H1 (cell line): ENCODE results near the gene PIK3C2G. TPM values are rescaled to one million over a fixed set of nuclear protein-coding genes. Genes with fewer than 3 reads are reported as not detected.

Source experiments
- CTCF ChIA-PET: fragments of 300-600 bp; sonication (Branson Sonifier 250); formaldehyde crosslinking; loops from one replicate; lab custom pipeline; 2021; ENCODE audit not compliant: partially characterized antibody; lab: Charles Lee
- POLR2A ChIA-PET: fragments of 300-600 bp; sonication (Branson Sonifier 250); formaldehyde crosslinking; loops from one replicate; lab custom pipeline; 2021; ENCODE audit warnings: inconsistent platforms; ENCODE audit not compliant: partially characterized antibody; lab: Charles Lee
- DNase-seq, 2 experiments: peaks; one replicate each; pipeline versions ENCODE4 v3.0.0 to v3.0.0-alpha.2; 2010 to 2022; ENCODE audit warnings: low spot score in 2 of 2, low read depth in 1 of 2, mixed read lengths in 1 of 2
- FAIRE-seq: peaks from 2 replicates; lab custom pipeline; 2011; peaks lifted over from hg19 to GRCh38; lab: Jason Lieb, UNC
- H2AFZ ChIP-seq: 2 replicates; pipeline ENCODE4 v1.8.1; 2012; ENCODE audit warnings: low read length, inconsistent platforms
- H2AK5ac ChIP-seq: 2 replicates; pipeline ENCODE4 v1.6.1; 2013; ENCODE audit warnings: low read depth, low read length
- H2BK120ac ChIP-seq: replicated peaks from 2 replicates; pipeline ENCODE3; 2013; ENCODE audit warnings: low read depth, low read length, inconsistent platforms
- H2BK12ac ChIP-seq: 2 replicates; pipeline ENCODE4 v1.6.1; 2013; ENCODE audit warnings: low read depth, low read length
- H2BK15ac ChIP-seq: 2 replicates; pipeline ENCODE4 v1.6.1; 2013; ENCODE audit warnings: low read length
- H2BK20ac ChIP-seq: 2 replicates; pipeline ENCODE4 v1.6.1; 2013; ENCODE audit warnings: low read length
- H2BK5ac ChIP-seq: 2 replicates; pipeline ENCODE4 v1.6.1; 2013; ENCODE audit warnings: low read depth, low read length
- H3K14ac ChIP-seq: 2 replicates; pipeline ENCODE4 v1.6.1; 2013; ENCODE audit warnings: inconsistent platforms; ENCODE audit not compliant: insufficient read length
- H3K18ac ChIP-seq: 2 replicates; pipeline ENCODE4 v1.6.1; 2013; ENCODE audit warnings: low read length; ENCODE audit errors: extremely low read depth
- H3K23ac ChIP-seq: 2 replicates; pipeline ENCODE4 v1.6.1; 2013; ENCODE audit warnings: inconsistent platforms; ENCODE audit not compliant: insufficient read length
- H3K23me2 ChIP-seq: 2 replicates; pipeline ENCODE4 v1.6.1; 2013; ENCODE audit warnings: low read depth, low read length
- H3K27ac ChIP-seq: 2 replicates; pipeline ENCODE4 v1.6.1; 2011; ENCODE audit warnings: low read depth, low read length, inconsistent platforms
- H3K27me3 ChIP-seq, 4 experiments: replicated peaks in 1 of 4; 1 replicate in 1 of 4; 2 replicates in 3 of 4; pipeline versions ENCODE4 v1.6.1 to v1.8.1; 2011 to 2013; ENCODE audit warnings: low read length in 3 of 4, mild to moderate bottlenecking in 3 of 4, inconsistent platforms in 2 of 4, mixed read lengths in 2 of 4, moderate library complexity in 1 of 4; ENCODE audit not compliant: control insufficient read depth in 3 of 4, insufficient read depth in 3 of 4; ENCODE audit errors: extremely low read depth in 1 of 4
- H3K36me3 ChIP-seq, 4 experiments: 2 replicates each; pipeline versions ENCODE4 v1.6.1 to v1.8.1; 2011 to 2013; ENCODE audit warnings: mild to moderate bottlenecking in 4 of 4, low read length in 3 of 4, moderate library complexity in 2 of 4, control low read depth in 1 of 4, inconsistent platforms in 1 of 4; ENCODE audit not compliant: insufficient read depth in 4 of 4, control insufficient read depth in 2 of 4
- H3K4ac ChIP-seq: replicated peaks from 2 replicates; pipeline ENCODE3; 2013; ENCODE audit warnings: low read length, low read depth, mixed read lengths, inconsistent platforms; ENCODE audit not compliant: insufficient read length
- H3K4me1 ChIP-seq, 4 experiments: replicated peaks in 1 of 4; 1 replicate in 1 of 4; 2 replicates in 3 of 4; pipeline versions ENCODE4 v1.6.1 to v1.8.1; 2011 to 2013; ENCODE audit warnings: low read length in 3 of 4, inconsistent platforms in 2 of 4, mixed read lengths in 1 of 4; ENCODE audit not compliant: insufficient read depth in 4 of 4, control insufficient read depth in 3 of 4
- H3K4me2 ChIP-seq, 2 experiments: 2 replicates each; pipeline versions ENCODE4 v1.6.1 to v1.8.1; 2011 to 2013; ENCODE audit warnings: low read depth in 2 of 2, low read length in 2 of 2, control low read depth in 1 of 2, inconsistent platforms in 1 of 2, mild to moderate bottlenecking in 1 of 2; ENCODE audit not compliant: insufficient read depth in 1 of 2
- H3K4me3 ChIP-seq, 4 experiments: fragments of 200-600, 300-600 bp in 1 of 4; sonication (generic), shearing (Covaris generic), sonication (Bioruptor Twin) in 1 of 4; 2 replicates each; pipeline versions ENCODE4 v1.5.1 to v1.8.1; 2011 to 2016; ENCODE audit warnings: low read length in 4 of 4, low read depth in 3 of 4, control low read depth in 2 of 4, inconsistent platforms in 2 of 4, mild to moderate bottlenecking in 2 of 4, mixed read lengths in 1 of 4, moderate library complexity in 1 of 4; ENCODE audit not compliant: insufficient read depth in 2 of 4; ENCODE audit errors: extremely low read depth in 1 of 4
- H3K56ac ChIP-seq: replicated peaks from 2 replicates; pipeline ENCODE3; 2013; ENCODE audit warnings: low read depth, mild to moderate bottlenecking, mixed read lengths, low read length, inconsistent platforms; ENCODE audit not compliant: insufficient read length
- H3K79me1 ChIP-seq: 2 replicates; pipeline ENCODE4 v1.6.1; 2013; ENCODE audit warnings: low read depth, low read length, control low read depth
- H3K79me2 ChIP-seq, 2 experiments: 2 replicates each; pipeline versions ENCODE4 v1.6.1 to v1.8.1; 2012 to 2013; ENCODE audit warnings: low read length in 2 of 2, mild to moderate bottlenecking in 2 of 2, inconsistent platforms in 1 of 2; ENCODE audit not compliant: insufficient read depth in 2 of 2, control insufficient read depth in 1 of 2
- H3K9ac ChIP-seq, 4 experiments: replicated peaks in 1 of 4; 1 replicate in 1 of 4; 2 replicates in 3 of 4; pipeline versions ENCODE4 v1.6.1 to v1.8.1; 2011 to 2013; ENCODE audit warnings: low read depth in 3 of 4, low read length in 3 of 4, control low read depth in 2 of 4, mild to moderate bottlenecking in 2 of 4, moderate library complexity in 2 of 4, inconsistent platforms in 1 of 4; ENCODE audit errors: extremely low read depth in 1 of 4
- H3K9me3 ChIP-seq, 2 experiments: 2 replicates each; pipeline versions ENCODE4 v1.6.1 to v1.8.1; 2012 to 2013; ENCODE audit warnings: mild to moderate bottlenecking in 2 of 2, moderate library complexity in 2 of 2, control low read depth in 1 of 2, inconsistent platforms in 1 of 2, low read depth in 1 of 2, low read length in 1 of 2, mixed read lengths in 1 of 2; ENCODE audit not compliant: insufficient read depth in 2 of 2
- H4K20me1 ChIP-seq, 2 experiments: replicated peaks in 1 of 2; 2 replicates each; pipeline versions ENCODE3 to v1.8.1; 2011 to 2013; ENCODE audit warnings: inconsistent platforms in 2 of 2, low read length in 2 of 2, mild to moderate bottlenecking in 1 of 2; ENCODE audit not compliant: insufficient read depth in 2 of 2, control insufficient read depth in 1 of 2
- H4K5ac ChIP-seq: 2 replicates; pipeline ENCODE4 v1.6.1; 2013; ENCODE audit warnings: low read length, low read depth, mixed read lengths, inconsistent platforms; ENCODE audit not compliant: insufficient read length
- H4K8ac ChIP-seq: 2 replicates; pipeline ENCODE4 v1.8.0; 2013; ENCODE audit warnings: mild to moderate bottlenecking, moderate library complexity, low read length, inconsistent platforms; ENCODE audit not compliant: insufficient read depth; ENCODE audit errors: extremely low read depth
- H4K91ac ChIP-seq: replicated peaks from 2 replicates; pipeline ENCODE3; 2013; ENCODE audit warnings: low read length, mixed read lengths, inconsistent platforms; ENCODE audit not compliant: insufficient read length
- ASH2L ChIP-seq: fragments of 200-600, 300-600 bp; sonication (generic); IDR thresholded peaks from one replicate; pipeline ENCODE4 v1.7.1; 2017; ENCODE audit warnings: low read length
- CTCF ChIP-seq, 3 experiments: IDR thresholded peaks; 1 replicate in 2 of 3; 2 replicates in 1 of 3; pipeline versions ENCODE4 v1.5.1 to v1.6.1; 2011; ENCODE audit warnings: low read length in 3 of 3, mild to moderate bottlenecking in 3 of 3, inconsistent platforms in 2 of 3, low read depth in 1 of 3, moderate library complexity in 1 of 3; ENCODE audit not compliant: insufficient read depth in 1 of 3; ENCODE audit errors: control extremely low read depth in 1 of 3
- RAD21 ChIP-seq, 2 experiments: IDR thresholded peaks in 1 of 2; conservative IDR thresholded peaks in 1 of 2; 2 replicates each; pipeline ENCODE4 v1.6.1; 2011; ENCODE audit warnings: low read depth in 2 of 2, low read length in 2 of 2, improper control_type of control experiment in 1 of 2, inconsistent platforms in 1 of 2, mild to moderate bottlenecking in 1 of 2, moderate library complexity in 1 of 2
- RXRA ChIP-seq: IDR thresholded peaks from 2 replicates; pipeline ENCODE4 v1.6.1; 2011; ENCODE audit warnings: low read depth, mild to moderate bottlenecking, low read length, moderate library complexity; ENCODE audit not compliant: insufficient read depth
- WGBS, 2 experiments: shearing (Covaris generic) in 1 of 2; methylation state at CpG; one replicate each; pipeline versions ENCODE4 v1.1.6 to v1.1.7; 2013 to 2015; ENCODE audit warnings: low lambda C conversion rate in 2 of 2, mixed read lengths in 2 of 2, inconsistent platforms in 1 of 2, low coverage in 1 of 2, missing lambda C conversion rate in 1 of 2; ENCODE audit not compliant: insufficient replicate concordance in 2 of 2, insufficient coverage in 1 of 2, insufficient read length in 1 of 2; ENCODE audit errors: extremely low coverage in 1 of 2, missing lambda C conversion rate in 1 of 2; 5-methylcytosine and 5-hydroxymethylcytosine counted together
- polyA plus RNA-seq, 7 experiments: library from polyadenylated mRNA; depleted of rRNA in 3 of 7; stranded (reverse) in 5 of 7; unstranded in 2 of 7; fragments of >200 nt in 5 of 7; fragments of 200-250 nt in 2 of 7; gene quantifications; 1 replicate in 5 of 7; 2 replicates in 1 of 7; 4 replicates in 1 of 7; pipeline versions ENCODE4 v1.2.1 to v1.2.3, GENCODE V29; 2011 to 2013; ENCODE audit warnings: missing spikeins in 2 of 7, mixed read lengths in 2 of 7
- total RNA-seq: library from RNA; stranded (reverse); fragmentation: NEBNext Ultra II Directional; extraction: Animal tissue kit (Norgen Biotek cat#: 25700); gene quantifications from 2 replicates; pipeline ENCODE4 v1.2.1, GENCODE V29; 2021

PIK3C2G gene
- total and polyA plus RNA-seq, 2 of the 8 experiments (the other 6 are each of a cell fraction or from before 2014, with no cell fraction given) = not detected

GRCh38 chr12:18246066-18246465 is 15.3 kb upstream of the PIK3C2G start:
- POLR2A ChIA-PET = no interaction called here

More at GRCh38 chr12:18246066-18246465, 15.3 kb upstream of the PIK3C2G start:
- Histone ChIP-seq H3K18ac (no peak overlapping the region), H3K56ac (no peak overlapping the region), H2BK20ac (no peak overlapping the region), H3K79me2 (no peaks in the 10 kb centered on the region), H3K4me3 (no peak overlapping the region), H2BK15ac (no peak overlapping the region), H2BK5ac (no peak overlapping the region), H4K20me1 (no peaks in the 10 kb centered on the region), H3K14ac (no peak overlapping the region), H3K27ac (no peak overlapping the region), H3K4ac (no peak overlapping the region), H3K79me1 (no peaks in the 10 kb centered on the region), H2BK12ac (no peak overlapping the region), H3K36me3 (no peaks in the 10 kb centered on the region), H3K23ac (no peak overlapping the region), H3K23me2 (no peaks in the 10 kb centered on the region), H4K91ac (no peak overlapping the region), H3K4me1 (peaks cover 0 to 3% (median 0%) of the 10 kb centered on the region in 4 experiments; a peak in 1 of 7 replicates), H3K27me3 (no peaks in the 10 kb centered on the region), H3K9me3 (no peaks in the 10 kb centered on the region), H2AFZ (no peak overlapping the region), H2BK120ac (no peak overlapping the region), H4K5ac (no peak overlapping the region), H2AK5ac (no peak overlapping the region), H3K9ac (peak overlapping the region in 1 of 4 experiments; percentile 34; a peak in 1 of 7 replicates), H3K4me2 (no peak overlapping the region), H4K8ac (no peak overlapping the region)
- TF ChIP-seq ASH2L = no peak
- TF ChIP-seq RXRA = no peak
- TF ChIP-seq RAD21 (IDR thresholded peaks at IDR 0.05 in 1 of 2, conservative IDR thresholded peaks at IDR 0.05 in 1 of 2; ENCODE audit: low read depth in 2 of 2, low read length in 2 of 2) = peak in 1 of 2 experiments; percentile 26; a peak in 1 of 4 replicates
- TF ChIP-seq CTCF (IDR thresholded peaks at IDR 0.05; ENCODE audit: control extremely low read depth in 1 of 3, insufficient read depth in 1 of 3, low read depth in 1 of 3, low read length in 3 of 3) = peak in 2 of 3 experiments; percentile 18 to 49; a peak in 1 of 4 replicates
- FAIRE-seq (no peak), DNase-seq (no peak)
- WGBS, 2 experiments = 100% methylated on average over 1 of the region's 1 CpG; no CpG with 5 or more reads in 1 of the 2 experiments
- CTCF ChIA-PET = interaction anchor here (0.6 to 2.2 kb wide), 12 partner anchors 9 to 945 kb away, joined by 3 to 8 read pairs (median 3); no protein-coding TSS in a partner anchor
